Parathyroid adenoma (tissue), 2 donors: Measurements from ENCODE around the gene LRP1-AS.

Experiments used
- H2AFZ ChIP-seq: fragments of 300-600 bp; sonication (generic); one replicate; pipeline ENCODE4 v1.7.0; 2017; ENCODE audit warnings: antibody characterized with exemption, mild to moderate bottlenecking
- H3K27ac ChIP-seq: fragments of 300-600 bp; sonication (generic); one replicate; pipeline ENCODE4 v1.7.0; 2017
- H3K27me3 ChIP-seq: fragments of 300-600 bp; sonication (generic); one replicate; pipeline ENCODE4 v1.7.0; 2017; ENCODE audit warnings: low read length; ENCODE audit not compliant: control insufficient read depth, insufficient read depth
- H3K36me3 ChIP-seq: fragments of 300-600 bp; sonication (generic); one replicate; pipeline ENCODE4 v1.7.0; 2017; ENCODE audit warnings: low read length; ENCODE audit not compliant: control insufficient read depth, insufficient read depth
- H3K4me1 ChIP-seq: fragments of 300-600 bp; sonication (generic); one replicate; pipeline ENCODE4 v1.7.0; 2017; ENCODE audit warnings: control low read depth
- H3K4me2 ChIP-seq: fragments of 300-600 bp; sonication (generic); one replicate; pipeline ENCODE4 v1.7.0; 2017; ENCODE audit warnings: low read length
- H3K4me3 ChIP-seq: fragments of 300-600 bp; sonication (generic); one replicate; pipeline ENCODE4 v1.7.0; 2017; ENCODE audit warnings: low read depth, low read length
- H3K79me2 ChIP-seq: fragments of 300-600 bp; sonication (generic); one replicate; pipeline ENCODE4 v1.7.0; 2017; ENCODE audit warnings: control low read depth
- H3K9ac ChIP-seq: fragments of 300-600 bp; sonication (generic); one replicate; pipeline ENCODE4 v1.7.0; 2017; ENCODE audit warnings: mild to moderate bottlenecking
- H3K9me3 ChIP-seq: fragments of 300-600 bp; sonication (generic); one replicate; pipeline ENCODE4 v1.7.0; 2017; ENCODE audit warnings: low read length; ENCODE audit not compliant: control insufficient read depth
- CTCF ChIP-seq: fragments of 300-600 bp; sonication (generic); IDR thresholded peaks from one replicate; pipeline ENCODE4 v1.7.0; 2017; ENCODE audit warnings: antibody characterized with exemption, mild to moderate bottlenecking
- donor health status: primary hyperparathyroidism.

LRP1-AS gene

DNA sequence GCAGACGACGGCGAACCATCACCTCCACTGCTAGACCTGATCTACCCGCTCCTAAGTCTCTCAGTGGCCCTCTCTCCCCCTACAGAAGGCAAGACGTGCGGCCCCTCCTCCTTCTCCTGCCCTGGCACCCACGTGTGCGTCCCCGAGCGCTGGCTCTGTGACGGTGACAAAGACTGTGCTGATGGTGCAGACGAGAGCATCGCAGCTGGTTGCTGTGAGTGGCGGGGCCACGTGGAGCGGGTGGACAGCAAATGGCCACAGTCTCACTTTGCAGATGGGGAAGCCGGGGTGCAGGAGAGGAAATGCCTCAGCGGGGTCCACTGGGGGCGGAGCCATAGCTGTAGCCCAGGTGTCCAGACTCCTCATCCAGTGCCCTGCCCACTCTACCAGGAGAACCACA is 47.8 kb upstream of the LRP1-AS start:
- H3K27me3 ChIP-seq = no peaks in the 10 kb centered on the region
- H3K36me3 ChIP-seq = no peaks in the 10 kb centered on the region
- H3K4me2 ChIP-seq = no peak overlapping the region

GRCh38 chr12:57194253-57194652 is 46.8 kb upstream of the LRP1-AS start:
- Histone ChIP-seq H3K79me2 (no peaks in the 10 kb centered on the region), H3K4me1 (no peaks in the 10 kb centered on the region), H3K9ac (no peak overlapping the region), H3K36me3 (no peaks in the 10 kb centered on the region), H3K4me2 (no peak overlapping the region), H3K4me3 (no peak overlapping the region), H3K27ac (no peak overlapping the region), H3K9me3 (no peaks in the 10 kb centered on the region), H2AFZ (no peak overlapping the region), H3K27me3 (no peaks in the 10 kb centered on the region)
- no peak for TF ChIP-seq CTCF

More for the DNA sequence above, 47.8 kb upstream of the LRP1-AS start:
- Histone ChIP-seq H3K4me1 (no peaks in the 10 kb centered on the region), H3K27ac (no peak overlapping the region), H2AFZ (no peak overlapping the region), H3K9me3 (no peaks in the 10 kb centered on the region), H3K9ac (no peak overlapping the region), H3K79me2 (no peaks in the 10 kb centered on the region), H3K4me3 (no peak overlapping the region)
- no peak for TF ChIP-seq CTCF

- H2AFZ ChIP-seq = no peak overlapping the region
- H3K27ac ChIP-seq = no peak overlapping the region
- no peaks in the 10 kb centered on the region for H3K9me3 ChIP-seq
- H3K4me2 ChIP-seq = no peak overlapping the region
- H3K4me1 ChIP-seq = no peaks in the 10 kb centered on the region
- H3K36me3 ChIP-seq = no peaks in the 10 kb centered on the region
- no peak overlapping the region for H3K9ac ChIP-seq
- H3K79me2 ChIP-seq = no peaks in the 10 kb centered on the region
- no peaks in the 10 kb centered on the region for H3K27me3 ChIP-seq
- TF ChIP-seq CTCF = no peak
- no peak overlapping the region for H3K4me3 ChIP-seq
Observed at GRCh38 chr12:57193706-57194245, 46.4 kb upstream of the LRP1-AS start.

- H3K9me3 ChIP-seq = no peaks in the 10 kb centered on the region
- no peak for TF ChIP-seq CTCF
- H3K36me3 ChIP-seq = no peaks in the 10 kb centered on the region
- H3K27me3 ChIP-seq = no peaks in the 10 kb centered on the region
- H3K4me1 ChIP-seq = no peaks in the 10 kb centered on the region
- no peak overlapping the region for H3K9ac ChIP-seq
- no peaks in the 10 kb centered on the region for H3K79me2 ChIP-seq
- H2AFZ ChIP-seq = no peak overlapping the region
- no peak overlapping the region for H3K4me2 ChIP-seq
- no peak overlapping the region for H3K27ac ChIP-seq
- H3K4me3 ChIP-seq = no peak overlapping the region
Observed at GRCh38 chr12:57192920-57193319, 45.5 kb upstream of the LRP1-AS start.

DNA sequence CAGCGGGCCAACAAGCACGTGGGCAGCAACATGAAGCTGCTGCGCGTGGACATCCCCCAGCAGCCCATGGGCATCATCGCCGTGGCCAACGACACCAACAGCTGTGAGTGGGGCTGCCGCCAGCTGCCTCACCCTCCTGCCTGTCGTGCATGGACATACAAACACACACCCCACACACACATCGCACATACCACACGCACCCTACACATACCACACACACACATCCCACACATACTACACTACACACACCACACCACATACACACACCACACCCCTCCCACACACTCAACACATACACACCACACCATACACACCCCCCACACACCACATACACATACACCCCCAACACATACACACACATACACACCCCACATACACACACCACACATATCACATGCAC is 44.0 kb upstream of the LRP1-AS start:
- H3K4me2 ChIP-seq = no peak overlapping the region
- H3K27me3 ChIP-seq = no peaks in the 10 kb centered on the region
- no peak overlapping the region for H2AFZ ChIP-seq
- H3K9ac ChIP-seq = no peak overlapping the region
- H3K4me1 ChIP-seq = no peaks in the 10 kb centered on the region
- no peaks in the 10 kb centered on the region for H3K9me3 ChIP-seq
- no peak overlapping the region for H3K4me3 ChIP-seq
- no peak for TF ChIP-seq CTCF
- H3K27ac ChIP-seq = no peak overlapping the region
- no peaks in the 10 kb centered on the region for H3K79me2 ChIP-seq
- no peaks in the 10 kb centered on the region for H3K36me3 ChIP-seq
